Measurements from ENCODE around the gene ACAD11.
"Not testable (repeated sequence)": the region's sequence is repeated elsewhere in the genome, so short reads cannot be mapped to it uniquely, and the experiment has no call there.

The ACAD11 gene

GRCh38 chr3:132645058-132645457 is 14.6 kb downstream of the ACAD11 start:
- DNase-seq (ENCODE audit: low read depth in 2 of 2): no peak

GRCh38 chr3:132643366-132643765 is 16.2 kb downstream of the ACAD11 start:
- no peak for DNase-seq (ENCODE audit: low read depth in 2 of 2)

- no peak for DNase-seq (ENCODE audit: low read depth in 2 of 2)
Measured at GRCh38 chr3:132642539-132642847, 17.1 kb downstream of the ACAD11 start.

GRCh38 chr3:132641837-132642538 is 17.6 kb downstream of the ACAD11 start:
- DNase-seq (ENCODE audit: low read depth in 2 of 2): no peak

GRCh38 chr3:132641427-132641826 is 18.2 kb downstream of the ACAD11 start:
- not testable (repeated sequence) for DNase-seq (ENCODE audit: low read depth in 2 of 2)

GRCh38 chr3:132638706-132639105 is 20.9 kb downstream of the ACAD11 start:
- DNase-seq (ENCODE audit: low read depth in 2 of 2): no peak

- no peak for DNase-seq (ENCODE audit: low read depth in 2 of 2)
Measured at GRCh38 chr3:132637590-132637989, 22.0 kb downstream of the ACAD11 start.

GRCh38 chr3:132635052-132635451 is 24.6 kb downstream of the ACAD11 start:
- no peak for DNase-seq (ENCODE audit: low read depth in 2 of 2)

- no peak for DNase-seq (ENCODE audit: low read depth in 2 of 2)
Measured at GRCh38 chr3:132630612-132631011, 29.0 kb downstream of the ACAD11 start.

GRCh38 chr3:132629928-132630327 is 29.7 kb downstream of the ACAD11 start:
- no peak for DNase-seq (ENCODE audit: low read depth in 2 of 2)

- DNase-seq (ENCODE audit: low read depth in 2 of 2): no peak
Measured at GRCh38 chr3:132628157-132628556, 31.5 kb downstream of the ACAD11 start.

- DNase-seq (ENCODE audit: low read depth in 2 of 2): no peak
Measured at GRCh38 chr3:132626955-132627354, 32.7 kb downstream of the ACAD11 start.

GRCh38 chr3:132625613-132626012 is 34.0 kb downstream of the ACAD11 start:
- DNase-seq (ENCODE audit: low read depth in 2 of 2): no peak

GRCh38 chr3:132624790-132625189 is 34.8 kb downstream of the ACAD11 start:
- no peak for DNase-seq (ENCODE audit: low read depth in 2 of 2)

- DNase-seq (ENCODE audit: low read depth in 2 of 2): no peak
Measured at GRCh38 chr3:132623646-132624045, 36.0 kb downstream of the ACAD11 start.

- DNase-seq (ENCODE audit: low read depth in 2 of 2): no peak
Measured at GRCh38 chr3:132622761-132623160, 36.8 kb downstream of the ACAD11 start.

- no peak for DNase-seq (ENCODE audit: low read depth in 2 of 2)
Measured at GRCh38 chr3:132622148-132622547, 37.5 kb downstream of the ACAD11 start.

GRCh38 chr3:132616780-132617179 is 42.8 kb downstream of the ACAD11 start:
- DNase-seq (ENCODE audit: low read depth in 2 of 2): no peak

- no peak for DNase-seq (ENCODE audit: low read depth in 2 of 2)
Measured at GRCh38 chr3:132615881-132616280, 43.7 kb downstream of the ACAD11 start.

GRCh38 chr3:132615301-132615700 is 44.3 kb downstream of the ACAD11 start:
- not testable (repeated sequence) for DNase-seq (ENCODE audit: low read depth in 2 of 2)

- not testable (repeated sequence) for DNase-seq (ENCODE audit: low read depth in 2 of 2)
Measured at GRCh38 chr3:132606620-132607019, 53.0 kb downstream of the ACAD11 start.

GRCh38 chr3:132606085-132606484 is 53.5 kb downstream of the ACAD11 start:
- DNase-seq (ENCODE audit: low read depth in 2 of 2): no peak

- no peak for DNase-seq (ENCODE audit: low read depth in 2 of 2)
Measured at GRCh38 chr3:132605374-132605792, 54.2 kb downstream of the ACAD11 start.

- DNase-seq (ENCODE audit: low read depth in 2 of 2): not testable (repeated sequence)
Measured at GRCh38 chr3:132600614-132601013, 59.0 kb downstream of the ACAD11 start.
